GM19099 (cell line): Measurements from ENCODE around the gene SRPK3.

ENCODE experiments used
- POLR2A ChIP-seq: IDR thresholded peaks from 3 replicates; pipeline ENCODE4 v1.6.1; 2011; ENCODE audit warnings: low read depth; ENCODE audit not compliant: insufficient read length; ENCODE audit errors: extremely low read depth

Gene SRPK3

GRCh38 chrX:153741446-153741845, 39.4 kb upstream of the SRPK3 start:
- no peak for TF ChIP-seq POLR2A

GRCh38 chrX:153744210-153745066, 36.4 kb upstream of the SRPK3 start:
- TF ChIP-seq POLR2A = no peak

DNA sequence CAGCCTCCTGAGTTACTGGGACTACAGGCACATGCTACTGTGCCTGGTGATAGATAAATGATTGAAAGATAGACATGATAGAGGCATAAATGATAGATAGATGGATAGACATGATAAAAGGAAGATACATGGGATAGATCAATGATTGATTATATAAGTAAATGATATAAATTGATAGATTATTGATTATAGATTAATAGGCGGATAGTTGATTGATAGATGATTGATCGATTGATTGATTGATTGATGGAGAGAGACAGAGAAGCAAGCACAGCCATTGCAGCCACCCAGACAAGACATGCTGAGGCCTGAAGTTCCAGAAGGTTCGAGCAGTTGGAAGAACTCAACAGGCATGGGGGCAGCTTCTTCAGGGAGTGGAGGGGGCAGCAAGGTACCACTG, 34.5 kb upstream of the SRPK3 start:
- TF ChIP-seq POLR2A = no peak

DNA sequence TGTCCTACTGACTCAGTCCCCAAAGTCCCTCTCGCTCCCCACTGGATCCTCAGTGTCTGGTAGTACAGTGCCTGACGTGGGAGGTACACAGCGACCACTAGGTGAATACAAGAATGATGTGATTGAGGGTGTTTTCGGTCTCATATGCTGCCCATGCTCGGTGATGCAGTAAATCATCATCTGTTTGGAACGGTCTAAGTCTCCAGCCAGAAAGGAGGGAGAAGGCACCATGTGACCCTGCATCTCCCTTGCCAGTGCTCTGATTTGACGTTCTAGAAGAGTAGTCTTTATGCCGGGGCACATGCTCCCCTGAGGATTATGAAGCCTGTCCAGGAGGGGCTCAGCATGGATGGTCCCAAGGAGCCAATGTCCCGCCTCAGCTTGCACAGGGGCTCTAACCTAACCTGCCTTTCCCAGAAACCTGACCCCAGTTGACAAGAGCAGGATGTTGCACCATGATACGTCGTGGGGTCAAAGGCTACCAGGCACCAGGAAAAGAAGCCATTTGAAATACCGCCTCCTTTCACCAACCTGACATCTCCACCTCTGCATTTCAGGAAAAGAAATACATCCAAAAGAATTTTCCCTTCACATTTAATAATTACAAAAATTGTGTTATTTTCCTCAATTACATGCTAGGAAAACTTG, 30.6 kb upstream of the SRPK3 start:
- TF ChIP-seq POLR2A = no peak

DNA sequence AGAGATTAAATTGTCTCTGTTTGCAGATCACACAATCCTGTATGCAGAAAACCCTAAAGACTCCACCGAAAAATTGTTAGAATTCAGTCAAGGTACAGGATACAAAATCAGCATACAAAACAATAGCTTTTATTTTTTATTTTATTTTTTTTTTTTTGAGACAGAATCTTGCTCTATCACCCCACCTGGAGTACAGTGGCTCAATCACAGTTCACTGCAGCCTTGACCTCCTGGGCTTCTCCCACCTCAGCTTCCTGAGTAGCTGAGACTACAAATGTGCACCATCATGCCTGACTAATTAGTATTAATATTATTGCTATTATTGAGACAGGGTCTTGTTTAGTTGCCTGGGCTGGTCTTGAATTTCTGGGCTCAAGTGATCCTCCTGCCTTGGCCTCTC, 25.7 kb upstream of the SRPK3 start:
- no peak for TF ChIP-seq POLR2A

DNA sequence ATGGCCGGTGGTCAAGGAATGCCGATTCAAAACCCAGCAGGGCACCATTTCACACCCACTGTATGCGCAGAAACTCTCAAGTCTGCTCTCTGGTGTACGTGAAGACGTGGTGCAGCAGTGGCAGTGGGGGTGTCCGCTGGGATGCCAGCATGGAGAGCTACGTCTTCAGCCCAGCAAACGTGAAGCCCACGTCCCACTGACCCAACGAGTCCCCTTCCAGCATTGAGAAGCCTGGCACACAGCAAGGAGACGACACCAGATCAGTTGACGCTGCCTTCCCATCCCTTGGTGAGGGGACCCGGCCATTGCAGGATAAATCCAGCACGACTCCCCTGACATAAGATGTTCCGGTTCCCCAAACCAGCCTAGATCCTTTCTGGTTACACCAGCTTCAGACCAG, 19.0 kb upstream of the SRPK3 start:
- no peak for TF ChIP-seq POLR2A

DNA sequence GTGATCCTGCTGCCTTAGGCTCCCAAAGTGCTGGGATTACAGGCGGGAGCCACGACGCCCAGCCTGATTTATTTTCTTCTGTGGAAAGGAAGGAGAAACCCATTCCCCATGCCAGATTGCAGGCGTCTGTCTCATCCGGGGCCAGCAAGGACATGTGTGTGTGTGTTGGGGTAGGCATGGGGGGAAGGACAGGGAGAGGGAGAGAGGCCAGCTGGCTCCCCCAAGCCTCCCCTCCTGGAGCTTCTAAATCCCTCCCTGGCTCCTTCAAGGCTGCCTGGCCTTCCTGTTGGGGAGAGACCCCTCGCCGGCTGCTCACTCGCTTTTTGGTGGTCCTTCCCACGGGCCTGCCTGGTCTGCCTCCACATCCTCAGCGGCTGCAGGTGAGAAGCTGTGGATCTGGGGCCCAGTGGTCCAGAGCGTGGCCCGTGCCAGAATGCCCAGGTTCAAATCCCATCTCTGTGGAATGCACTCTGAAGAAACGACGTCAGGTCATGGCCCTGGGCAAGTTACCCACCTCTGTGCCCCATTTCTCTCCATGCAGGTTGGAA, 18.1 kb upstream of the SRPK3 start:
- no peak for TF ChIP-seq POLR2A

- no peak for TF ChIP-seq POLR2A
Measured at GRCh38 chrX:153763298-153763932, 17.4 kb upstream of the SRPK3 start.

- no peak for TF ChIP-seq POLR2A
Measured at GRCh38 chrX:153763989-153764755, 16.7 kb upstream of the SRPK3 start, which contains the start of gene PLXNB3. TSS of gene PLXNB3 (plus strand) at chrX:153764249. CDS start at chrX:153765536, 1,287 bp downstream.

DNA sequence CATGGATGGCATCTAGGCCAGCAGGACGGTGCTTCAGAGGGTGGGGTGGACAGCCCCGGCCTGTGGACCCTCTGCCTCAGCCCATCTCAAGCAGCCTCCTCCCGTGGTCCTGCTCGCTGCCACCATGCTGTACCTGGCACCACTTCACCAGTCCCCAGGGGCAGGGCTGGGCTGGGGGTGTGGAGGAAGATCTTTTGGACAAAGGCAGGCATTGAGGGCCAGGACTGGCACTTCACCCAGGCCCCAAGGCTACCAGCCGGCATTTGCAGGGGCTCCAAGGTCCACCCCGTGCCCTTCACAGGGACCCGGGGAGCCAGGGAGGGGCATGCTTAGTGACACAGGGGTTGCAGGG, 16.1 kb upstream of the SRPK3 start:
- TF ChIP-seq POLR2A = no peak

- TF ChIP-seq POLR2A = no peak
Measured at GRCh38 chrX:153765138-153766079, 15.4 kb upstream of the SRPK3 start.

- TF ChIP-seq POLR2A = no peak
Measured at GRCh38 chrX:153766098-153766817, 14.6 kb upstream of the SRPK3 start.
